ENCODE results near the gene FERMT3. TPM values are rescaled to one million over a fixed set of nuclear protein-coding genes. Genes with fewer than 3 reads are reported as not detected.

Gene FERMT3
- total and polyA plus RNA-seq, 2 of the 13 experiments (the other 11 are each of a cell fraction or from before 2014, with no cell fraction given), result 0.29 TPM; not detected in 1

DNA sequence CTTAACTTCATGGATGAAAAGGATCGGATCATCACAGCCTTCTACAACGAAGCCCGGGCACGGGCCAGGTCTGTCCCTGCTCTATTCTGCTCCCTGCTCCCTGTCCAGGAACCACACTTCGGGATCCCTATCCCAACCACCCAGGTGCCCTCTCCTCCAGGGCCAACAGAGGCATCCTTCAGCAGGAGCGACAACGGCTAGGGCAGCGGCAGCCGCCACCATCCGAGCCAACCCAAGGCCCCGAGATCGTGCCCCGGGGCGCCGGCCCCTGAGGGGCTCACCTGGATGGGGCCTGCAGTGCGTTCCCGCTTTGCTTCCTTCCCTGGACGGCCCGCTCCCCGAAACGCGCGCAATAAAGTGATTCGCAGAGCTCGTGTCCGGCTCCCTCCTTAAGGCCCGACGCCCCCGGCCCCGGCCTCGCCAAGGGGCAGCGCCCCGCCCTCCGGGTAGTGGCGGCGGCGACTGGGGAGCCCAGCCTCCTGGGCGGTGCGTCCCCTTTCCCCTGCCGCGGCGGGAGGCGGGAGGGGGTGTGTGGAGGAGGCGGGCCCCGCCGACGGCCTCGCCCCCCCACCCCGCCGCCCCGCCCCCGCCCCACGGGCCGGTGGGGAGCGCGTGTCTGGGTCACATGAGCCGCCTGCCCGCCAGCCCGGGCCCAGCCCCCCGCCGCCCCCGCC lies 27.5 kb downstream of the FERMT3 start, which contains the start of gene VEGFB (continued):
- TF ChIP-seq ZSCAN25 (CRISPR knock-in tag; IDR thresholded peaks at IDR 0.05) (0 out of 2 replicates have a peak, but pooled peaks have one; percentile 25), MEF2D (CRISPR knock-in tag; IDR thresholded peaks at IDR 0.05) (0 out of 2 replicates have a peak, but pooled peaks have one; percentile 48), PATZ1 (CRISPR knock-in tag; IDR thresholded peaks at IDR 0.05) (peak; percentile 64), SNAPC2 (CRISPR knock-in tag; IDR thresholded peaks at IDR 0.05) (0 out of 2 replicates have a peak, but pooled peaks have one; percentile 5), ZNF235 (CRISPR knock-in tag; IDR thresholded peaks at IDR 0.05; ENCODE audit: borderline replicate concordance) (no peak), AKAP8 (CRISPR knock-in tag; IDR thresholded peaks at IDR 0.05) (no peak; the same call in 1 of the 2 replicates), KDM3A (CRISPR knock-in tag; IDR thresholded peaks at IDR 0.05; ENCODE audit: low read depth) (0 out of 2 replicates have a peak, but pooled peaks have one; percentile 29), ZBTB7B (CRISPR knock-in tag; IDR thresholded peaks at IDR 0.05) (0 out of 2 replicates have a peak, but pooled peaks have one; percentile 19), SAP130 (CRISPR knock-in tag; IDR thresholded peaks at IDR 0.05; ENCODE audit: low read depth) (peak; percentile 28; the same call in 1 of the 2 replicates), RARA (CRISPR knock-in tag; IDR thresholded peaks at IDR 0.05) (peak; percentile 7; the same call in 1 of the 2 replicates), SALL2 (CRISPR knock-in tag; IDR thresholded peaks at IDR 0.05) (0 out of 2 replicates have a peak, but pooled peaks have one; percentile 17), ARID4A (CRISPR knock-in tag; IDR thresholded peaks at IDR 0.05; ENCODE audit: borderline replicate concordance) (peak; percentile 42), SOX5 (CRISPR knock-in tag; IDR thresholded peaks at IDR 0.05; ENCODE audit: borderline replicate concordance) (0 out of 2 replicates have a peak, but pooled peaks have one; percentile 17), ATRX (CRISPR knock-in tag; IDR thresholded peaks at IDR 0.05; ENCODE audit: borderline replicate concordance) (no peak), MZF1 (CRISPR knock-in tag; IDR thresholded peaks at IDR 0.05; ENCODE audit: borderline replicate concordance) (no peak), ZNF232 (CRISPR knock-in tag; IDR thresholded peaks at IDR 0.05; ENCODE audit: borderline replicate concordance) (no peak), HMG20B (CRISPR knock-in tag; conservative IDR thresholded peaks at IDR 0.05) (no peak), MED8 (CRISPR knock-in tag; IDR thresholded peaks at IDR 0.05; ENCODE audit: insufficient replicate concordance) (no peak), ZNF768 (CRISPR knock-in tag; IDR thresholded peaks at IDR 0.05) (no peak), ZBTB38 (CRISPR knock-in tag; IDR thresholded peaks at IDR 0.05) (peak; percentile 70)
- TF ChIP-seq, protein P1, sequence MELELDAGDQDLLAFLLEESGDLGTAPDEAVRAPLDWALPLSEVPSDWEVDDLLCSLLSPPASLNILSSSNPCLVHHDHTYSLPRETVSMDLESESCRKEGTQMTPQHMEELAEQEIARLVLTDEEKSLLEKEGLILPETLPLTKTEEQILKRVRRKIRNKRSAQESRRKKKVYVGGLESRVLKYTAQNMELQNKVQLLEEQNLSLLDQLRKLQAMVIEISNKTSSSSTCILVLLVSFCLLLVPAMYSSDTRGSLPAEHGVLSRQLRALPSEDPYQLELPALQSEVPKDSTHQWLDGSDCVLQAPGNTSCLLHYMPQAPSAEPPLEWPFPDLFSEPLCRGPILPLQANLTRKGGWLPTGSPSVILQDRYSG (CRISPR knock-in tag; IDR thresholded peaks at IDR 0.05), result no peak
- TF ChIP-seq, protein P2, sequence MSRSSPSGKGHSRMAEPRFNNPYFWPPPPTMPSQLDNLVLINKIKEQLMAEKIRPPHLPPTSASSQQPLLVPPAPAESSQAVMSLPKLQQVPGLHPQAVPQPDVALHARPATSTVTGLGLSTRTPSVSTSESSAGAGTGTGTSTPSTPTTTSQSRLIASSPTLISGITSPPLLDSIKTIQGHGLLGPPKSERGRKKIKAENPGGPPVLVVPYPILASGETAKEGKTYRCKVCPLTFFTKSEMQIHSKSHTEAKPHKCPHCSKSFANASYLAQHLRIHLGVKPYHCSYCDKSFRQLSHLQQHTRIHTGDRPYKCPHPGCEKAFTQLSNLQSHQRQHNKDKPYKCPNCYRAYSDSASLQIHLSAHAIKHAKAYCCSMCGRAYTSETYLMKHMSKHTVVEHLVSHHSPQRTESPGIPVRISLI (CRISPR knock-in tag; IDR thresholded peaks at IDR 0.05; ENCODE audit: borderline replicate concordance), result no peak
